Activated CD8-positive, alpha-beta memory T cell treated with anti-CD3 and anti-CD28 coated beads, Interleukin-2, amount 50 U/mL, for 1 hour (primary cell): Measurements from ENCODE around the gene OR1S2.
"Not testable (repeated sequence)": the region's sequence is repeated elsewhere in the genome, so short reads cannot be mapped to it uniquely, and the experiment has no call there.

ENCODE experiments used
- DNase-seq: peaks from one replicate; pipeline ENCODE4 v3.0.0-alpha.2; 2020; ENCODE audit errors: extremely low read depth

The OR1S2 gene

GRCh38 chr11:58204042-58204441, at the start of gene OR1S2:
TSS of gene OR1S2 (minus strand) at chr11:58204142. CDS start at chr11:58204142, 0 bp downstream.
- DNase-seq, result no peak

GRCh38 chr11:58243954-58244353, 40.0 kb upstream of the OR1S2 start:
- DNase-seq, result no peak

- DNase-seq, result no peak
These were observed 24.1 kb upstream of the OR1S2 start for GRCh38 chr11:58227956-58228615.

GRCh38 chr11:58222721-58223120, 18.8 kb upstream of the OR1S2 start:
- no peak for DNase-seq

- no peak for DNase-seq
These were observed 12.5 kb upstream of the OR1S2 start for GRCh38 chr11:58216476-58216875.

GRCh38 chr11:58212420-58212819, 8.5 kb upstream of the OR1S2 start, which contains the start of gene OR1S1:
TSS of gene OR1S1 (plus strand) at chr11:58212720.
- not testable (repeated sequence) for DNase-seq

- DNase-seq, result no peak
These were observed 4.7 kb downstream of the OR1S2 start for GRCh38 chr11:58199271-58199670.

GRCh38 chr11:58195939-58196338, 8.0 kb downstream of the OR1S2 start:
- DNase-seq, result no peak

- no peak for DNase-seq
These were observed 10.6 kb downstream of the OR1S2 start for GRCh38 chr11:58193391-58193790.

- DNase-seq, result no peak
These were observed 11.7 kb downstream of the OR1S2 start for GRCh38 chr11:58192229-58192628.

GRCh38 chr11:58188770-58189169, 15.2 kb downstream of the OR1S2 start, which contains the start of gene OR9Q2:
TSS of gene OR9Q2 (plus strand) at chr11:58189070. CDS start at chr11:58190491, 1,421 bp downstream.
- DNase-seq, result no peak

- no peak for DNase-seq
These were observed 17.0 kb downstream of the OR1S2 start for GRCh38 chr11:58186938-58187337.

- DNase-seq, result no peak
These were observed 24.3 kb downstream of the OR1S2 start for GRCh38 chr11:58179648-58180047.

GRCh38 chr11:58178444-58178843, 25.5 kb downstream of the OR1S2 start:
- DNase-seq, result no peak

- DNase-seq, result no peak
These were observed 26.4 kb downstream of the OR1S2 start for GRCh38 chr11:58177409-58178054.

- no peak for DNase-seq
These were observed 38.3 kb downstream of the OR1S2 start for GRCh38 chr11:58165504-58166106.

GRCh38 chr11:58164990-58165389, 39.0 kb downstream of the OR1S2 start:
- DNase-seq, result no peak

- DNase-seq, result no peak
These were observed 39.6 kb downstream of the OR1S2 start for GRCh38 chr11:58164389-58164788.
